HK-2 (cell line): ENCODE measurements around the gene RCBTB1.

Source experiments
- DNase-seq: peaks from one replicate; pipeline ENCODE4 v3.0.0-alpha.2; 2018; ENCODE audit not compliant: unreplicated experiment

Gene RCBTB1

DNA sequence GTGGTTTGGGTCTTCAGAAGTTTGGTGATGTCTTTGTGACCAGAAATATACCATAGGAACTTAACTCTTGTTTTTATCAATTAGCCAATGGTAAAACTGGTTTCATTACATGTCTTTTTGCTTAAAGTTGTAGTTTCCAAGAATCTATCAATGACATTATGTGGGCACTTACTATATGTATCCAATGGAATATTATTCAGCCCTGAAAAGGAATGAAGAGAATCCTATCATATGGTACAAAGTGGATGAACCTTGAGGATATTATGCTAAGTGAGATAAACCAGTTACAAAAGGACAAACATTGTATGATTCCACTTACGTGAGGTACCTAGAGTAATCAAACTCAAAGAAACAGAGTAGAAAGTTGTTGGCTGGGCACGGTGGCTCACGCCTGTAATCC, 26.4 kb downstream of the RCBTB1 start:
- DNase-seq: no peak

DNA sequence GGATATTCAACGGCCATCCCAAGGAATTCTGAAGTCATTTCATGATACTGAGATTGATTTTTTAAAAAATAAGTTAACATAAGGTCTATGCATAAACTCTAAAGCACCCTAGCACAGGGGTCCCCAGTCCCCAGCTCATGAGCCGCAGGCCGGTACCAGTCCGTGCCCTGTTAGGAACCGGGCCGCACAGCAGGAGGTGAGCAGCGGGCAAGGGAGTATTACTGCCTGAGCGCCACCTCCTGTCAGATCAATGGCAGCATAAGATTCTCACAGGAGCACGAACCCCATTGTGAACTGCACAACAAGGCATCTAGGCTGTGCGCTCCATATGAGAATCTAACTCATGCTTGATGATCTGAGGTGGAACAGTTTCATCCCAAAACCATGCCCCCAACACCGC, 31.0 kb downstream of the RCBTB1 start:
- DNase-seq: no peak

DNA sequence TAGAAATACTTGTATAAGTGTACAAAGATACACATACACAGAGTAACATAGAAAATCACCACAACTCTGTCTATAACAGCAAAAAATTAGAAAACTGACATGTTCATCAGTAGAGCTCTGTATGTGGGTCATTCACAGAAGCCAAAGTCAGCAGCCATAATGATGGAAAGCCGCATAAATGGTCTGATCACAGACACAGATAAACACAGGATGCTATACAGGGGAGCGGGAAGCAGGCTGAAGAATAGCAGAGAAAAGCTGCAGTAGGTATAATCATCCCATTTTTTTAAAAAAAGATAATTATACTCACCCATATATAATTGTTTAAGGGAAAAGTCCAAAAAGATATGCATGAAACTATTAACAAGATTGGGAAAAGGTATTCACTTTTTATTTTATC, 31.5 kb downstream of the RCBTB1 start:
- no peak for DNase-seq

DNA sequence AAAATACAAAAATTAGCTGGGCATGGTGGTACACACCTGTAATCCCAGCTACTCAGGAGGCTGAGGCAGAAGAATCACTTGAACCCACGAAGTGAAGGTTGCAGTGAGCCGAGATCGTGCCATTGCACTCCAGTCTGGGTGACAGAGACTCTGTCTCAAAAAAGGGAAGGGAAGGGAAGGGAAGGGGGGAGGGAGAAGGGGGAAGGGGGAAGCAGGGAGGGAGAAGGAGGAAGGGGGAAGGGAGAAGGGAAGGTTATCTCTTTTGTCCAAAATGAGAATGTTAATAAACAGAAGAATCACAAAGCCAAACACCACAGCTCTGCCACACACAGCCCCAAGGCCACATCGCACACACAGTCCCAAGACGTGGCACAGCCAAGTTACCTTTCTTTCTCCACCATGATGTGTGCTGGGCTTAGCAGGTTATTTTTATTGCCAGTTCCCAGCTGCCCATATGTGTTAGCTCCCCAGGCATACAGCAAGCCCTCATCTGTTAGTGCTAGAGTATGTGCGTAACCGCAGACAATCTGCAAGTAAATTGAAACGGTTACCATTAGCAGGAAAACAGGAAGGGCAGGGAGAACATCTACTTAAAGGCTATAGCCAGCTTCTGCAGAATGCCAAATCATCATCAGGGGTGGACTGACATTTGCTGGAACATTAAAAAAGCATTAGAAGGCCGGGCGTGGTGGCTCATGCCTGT, 34.3 kb downstream of the RCBTB1 start:
- DNase-seq: no peak

DNA sequence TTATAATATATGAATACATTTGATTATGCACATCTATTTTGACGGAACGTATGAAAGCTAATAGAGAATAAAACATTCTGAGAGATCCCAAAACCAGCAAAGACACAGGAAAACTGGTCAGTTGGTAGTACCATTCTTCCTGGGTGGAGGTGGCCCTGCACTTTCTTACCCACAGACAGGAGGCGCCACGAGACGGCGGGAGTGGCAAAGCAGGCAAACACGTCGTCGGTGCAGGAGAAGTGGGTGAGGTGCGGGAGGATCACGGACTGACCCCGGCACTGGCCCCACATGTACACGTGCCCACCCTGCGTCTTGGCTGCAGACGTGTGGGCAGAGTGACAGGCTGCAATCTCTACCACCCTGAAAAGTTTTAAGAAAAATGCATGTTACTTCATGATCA, 36.1 kb downstream of the RCBTB1 start:
- DNase-seq: no peak

DNA sequence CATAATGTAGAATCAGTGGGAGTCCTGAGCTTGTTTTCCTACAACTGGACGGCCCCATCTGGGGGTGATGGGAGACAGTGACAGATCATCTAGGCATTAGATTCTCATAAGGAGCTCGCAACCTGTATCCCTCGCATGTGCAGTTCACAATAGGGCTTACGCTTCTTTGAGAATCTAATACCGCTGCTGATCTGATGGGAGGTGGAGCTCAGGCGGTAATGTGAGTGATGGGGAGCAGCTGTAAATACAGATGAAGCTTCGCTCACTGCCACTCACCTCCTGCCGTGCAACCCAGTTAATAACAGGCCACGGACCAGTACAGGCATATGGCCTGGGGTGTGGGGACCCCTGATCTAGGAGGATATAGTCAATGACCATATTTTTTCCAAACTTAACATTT, 38.8 kb downstream of the RCBTB1 start:
- DNase-seq: no peak

DNA sequence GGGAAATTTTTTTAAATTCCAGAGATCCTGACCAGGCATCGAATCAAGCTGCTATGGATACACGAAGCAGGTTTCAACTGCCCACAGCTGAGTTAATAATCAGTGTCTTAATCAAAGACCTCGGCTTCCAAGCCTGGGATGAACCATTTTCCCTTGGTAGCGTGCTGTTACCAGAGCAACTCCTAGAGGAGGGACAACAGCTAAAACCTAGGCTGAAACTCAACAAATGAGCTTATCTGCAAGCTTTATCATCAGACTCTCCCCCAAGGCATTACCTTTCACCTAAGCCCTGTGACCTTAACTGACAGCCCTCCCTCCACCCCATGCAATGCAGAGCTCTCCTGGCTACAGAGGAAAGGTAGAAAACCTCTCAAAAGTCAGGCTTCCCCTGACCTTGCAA, 39.7 kb downstream of the RCBTB1 start:
- no peak for DNase-seq

DNA sequence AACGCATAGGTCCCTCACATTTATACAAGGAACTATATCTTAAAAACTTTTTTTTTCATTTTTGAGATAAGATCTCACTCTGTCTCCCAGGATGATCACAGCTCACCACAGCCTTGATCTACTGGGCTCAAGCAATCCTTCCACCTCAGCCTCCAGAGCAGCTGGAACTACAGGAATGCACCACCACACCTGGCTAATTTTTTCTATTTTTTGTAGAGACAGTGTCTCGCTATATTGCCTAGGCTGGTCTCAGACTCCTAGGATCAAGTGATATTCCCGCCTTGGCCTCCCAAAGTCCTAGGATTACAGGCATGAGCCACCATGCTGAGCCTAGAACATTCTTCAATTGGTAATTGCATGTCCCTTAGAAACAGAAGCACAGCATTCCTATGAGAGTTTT, 41.7 kb downstream of the RCBTB1 start:
- no peak for DNase-seq

DNA sequence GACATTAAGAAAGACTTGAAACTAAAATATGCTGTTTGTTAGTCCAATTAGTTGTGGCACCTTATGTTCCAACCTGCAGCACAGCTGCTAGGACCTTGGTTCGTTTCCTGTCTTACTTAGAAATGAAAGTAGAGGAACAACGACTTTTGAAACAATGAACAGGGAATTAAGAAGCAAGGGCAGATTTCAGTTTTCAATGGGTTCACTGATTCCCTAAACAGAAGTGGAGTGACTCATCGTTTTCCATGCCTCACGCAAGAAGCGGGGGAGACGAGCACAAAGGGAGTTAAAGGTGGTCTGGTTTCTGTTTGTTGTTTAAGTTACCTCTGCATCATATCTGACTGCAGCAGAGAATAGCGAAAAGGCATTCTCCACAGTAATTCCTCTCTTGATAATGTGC, 44.8 kb downstream of the RCBTB1 start:
- no peak for DNase-seq

DNA sequence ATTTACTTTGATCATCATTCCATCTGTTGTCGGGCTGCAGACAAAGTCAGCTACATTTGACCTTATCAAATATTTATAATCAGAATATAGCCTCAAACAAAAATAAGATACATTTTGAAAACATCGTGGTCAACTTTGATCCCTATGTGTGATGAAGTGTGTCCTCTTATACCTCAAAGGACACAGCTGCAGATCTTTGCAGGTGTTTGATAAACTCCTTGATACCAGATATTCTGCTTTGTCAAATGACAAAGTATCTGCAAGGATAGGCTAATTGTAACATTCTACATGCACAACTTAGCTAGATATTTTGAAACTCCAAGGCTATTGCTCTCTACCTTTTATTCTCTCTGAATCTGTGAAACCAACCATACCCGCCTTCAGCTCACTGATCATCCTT, 45.6 kb downstream of the RCBTB1 start:
- DNase-seq: no peak

DNA sequence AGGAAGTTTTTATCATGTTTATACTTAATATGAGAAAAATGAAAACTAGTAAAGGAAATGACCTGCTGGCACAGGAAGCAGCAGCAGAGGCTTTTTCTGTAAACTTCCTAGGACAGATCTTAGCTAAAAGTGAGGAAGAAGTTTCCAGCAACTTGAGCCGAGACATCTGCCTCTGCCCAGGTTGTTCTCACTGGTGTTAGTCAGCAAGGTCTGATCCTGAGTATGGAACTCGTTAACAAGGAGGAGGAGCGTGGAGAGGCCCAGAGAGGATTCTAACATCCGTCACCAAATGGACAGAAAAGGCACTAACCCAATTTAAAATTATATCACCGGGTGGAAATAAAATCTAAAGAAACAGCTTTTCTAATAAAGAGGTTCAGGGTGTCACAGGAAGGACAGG, 46.0 kb downstream of the RCBTB1 start:
- no peak for DNase-seq

DNA sequence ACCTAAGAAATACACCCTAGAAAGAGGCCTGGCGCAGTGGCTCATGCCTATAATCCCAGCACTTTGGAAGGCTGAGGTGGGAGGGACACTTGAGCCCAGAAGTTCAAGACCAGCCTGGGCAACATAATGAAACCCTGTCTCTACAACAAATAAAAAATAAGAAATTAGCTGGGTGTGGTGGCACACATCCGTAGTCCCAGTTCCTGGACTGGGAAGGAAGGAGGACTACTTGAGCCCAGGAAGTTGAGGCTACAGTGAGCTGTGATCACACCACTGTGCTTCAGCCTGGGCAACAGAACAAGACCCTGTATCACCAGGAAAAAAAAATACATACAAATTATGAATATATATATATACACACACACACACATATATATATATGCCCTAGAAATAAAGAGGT, 47.0 kb downstream of the RCBTB1 start:
- DNase-seq: no peak

DNA sequence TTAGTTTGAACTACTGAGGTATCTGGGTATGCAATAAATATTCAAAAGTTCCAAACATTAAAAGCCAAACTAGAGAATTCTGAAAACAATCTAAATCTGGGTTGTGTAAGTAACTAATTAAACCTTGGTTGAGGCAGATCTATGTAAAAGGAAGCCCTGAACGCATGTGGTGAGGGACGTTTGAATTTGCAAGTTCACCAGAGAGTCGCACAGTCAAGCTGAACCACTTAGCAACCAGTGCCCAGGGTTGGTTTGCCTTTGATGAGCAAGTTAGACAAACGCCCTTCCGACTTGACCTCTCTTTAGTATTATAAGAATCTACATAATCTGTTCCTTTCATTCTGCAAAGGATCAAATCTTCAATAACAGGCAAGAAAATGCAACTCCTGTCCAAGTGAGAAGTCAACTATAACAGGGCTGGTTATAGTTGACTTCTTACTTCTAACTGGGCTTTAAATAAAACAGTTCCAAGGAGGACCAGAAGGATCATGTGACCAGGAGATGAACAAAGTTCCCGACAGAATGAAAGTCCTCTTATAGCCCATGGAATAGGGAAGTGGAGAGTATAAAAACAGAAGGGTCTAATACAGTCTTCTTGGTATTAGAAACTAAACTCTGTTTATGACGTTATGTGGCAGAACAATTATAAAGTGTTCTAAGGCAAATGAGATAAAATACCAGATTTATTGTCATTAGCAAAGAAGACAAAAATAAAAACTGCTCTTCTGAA, 49.0 kb downstream of the RCBTB1 start:
- no peak for DNase-seq

DNA sequence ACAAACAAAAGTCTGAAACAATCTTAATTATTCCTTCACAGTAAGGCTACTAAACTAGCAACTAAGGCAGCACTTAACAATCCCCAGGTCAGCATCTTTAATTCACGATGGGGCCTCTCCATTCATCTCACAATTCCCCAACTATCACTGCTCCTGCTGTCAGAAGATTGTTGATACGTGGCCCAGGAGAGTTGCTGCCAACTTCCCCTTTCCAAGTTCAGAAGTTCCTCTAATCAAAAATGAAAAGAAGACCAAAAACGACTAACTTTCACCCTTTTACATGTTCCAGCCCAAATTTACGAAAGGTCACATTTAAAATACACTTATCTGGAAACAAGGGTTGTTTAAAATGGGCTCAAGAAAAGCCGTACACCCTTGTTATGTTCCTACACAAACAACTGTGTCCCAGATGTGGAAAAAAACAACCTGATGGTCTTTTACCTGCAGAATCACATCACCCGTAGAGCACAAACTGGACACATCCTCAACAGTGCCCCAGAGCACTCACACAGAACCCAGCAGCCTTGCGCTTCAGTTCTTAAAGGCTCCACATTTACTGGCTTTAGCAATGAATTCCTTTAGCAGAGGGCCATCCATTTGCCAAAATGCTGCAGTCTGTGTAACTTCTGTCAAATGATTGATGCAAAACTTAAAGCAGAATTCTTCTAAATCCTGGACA, 51.6 kb downstream of the RCBTB1 start:
- no peak for DNase-seq

DNA sequence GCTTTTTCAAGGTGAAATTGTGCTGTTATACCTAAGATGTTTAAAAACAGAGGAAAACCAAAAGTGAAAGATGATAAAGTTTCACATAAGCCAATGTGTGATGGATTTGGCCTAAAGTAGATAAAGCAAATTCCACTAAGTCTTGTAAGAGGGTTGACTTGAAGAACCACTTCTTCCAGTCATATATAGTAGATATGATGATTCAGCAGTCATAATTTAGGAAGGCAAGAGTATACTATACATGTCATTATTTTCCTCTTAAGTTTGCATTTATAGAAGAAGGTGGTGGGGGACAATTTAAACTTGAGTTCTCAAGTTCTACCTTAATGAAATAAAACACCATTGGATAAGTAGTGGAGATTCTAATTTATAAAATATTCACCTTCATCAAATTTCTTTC, 52.3 kb downstream of the RCBTB1 start:
- DNase-seq: no peak

DNA sequence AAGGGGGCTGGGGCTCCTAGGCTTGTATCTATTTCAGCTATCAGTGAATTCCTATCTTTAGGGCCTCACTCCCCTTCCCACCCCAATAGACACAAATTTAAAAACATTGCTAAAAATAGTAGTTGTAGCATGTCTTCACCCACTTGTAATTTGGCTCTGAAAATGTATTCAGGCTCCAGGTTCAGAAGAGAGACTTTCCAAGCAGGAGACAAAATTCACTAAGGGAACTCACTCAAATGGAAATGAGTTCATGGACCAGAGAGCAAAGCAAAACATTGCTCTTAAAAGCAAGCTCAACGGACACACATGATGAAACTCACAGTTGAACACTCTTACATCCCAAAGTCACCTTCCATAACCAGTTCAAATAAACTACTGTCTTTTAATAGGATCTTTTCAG, 52.8 kb downstream of the RCBTB1 start:
- no peak for DNase-seq

DNA sequence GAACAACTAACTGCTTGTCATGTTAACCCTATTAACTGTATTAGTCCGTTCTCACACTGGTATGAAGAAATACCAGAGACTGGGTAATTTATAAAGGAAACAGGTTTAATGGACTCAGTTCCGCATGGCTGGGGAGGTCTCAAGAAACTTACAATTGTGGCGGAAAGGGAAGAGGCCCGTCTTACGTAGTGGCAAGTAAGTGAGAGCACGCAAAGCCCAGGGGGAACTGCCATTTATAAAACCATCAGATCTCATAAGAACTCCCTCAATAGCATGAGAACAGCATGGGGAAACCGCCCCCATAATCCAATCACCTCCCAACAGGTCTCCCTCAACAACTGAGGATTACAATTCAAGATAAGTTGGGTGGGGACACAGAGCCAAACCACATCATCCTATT, 54.9 kb downstream of the RCBTB1 start:
- no peak for DNase-seq

DNA sequence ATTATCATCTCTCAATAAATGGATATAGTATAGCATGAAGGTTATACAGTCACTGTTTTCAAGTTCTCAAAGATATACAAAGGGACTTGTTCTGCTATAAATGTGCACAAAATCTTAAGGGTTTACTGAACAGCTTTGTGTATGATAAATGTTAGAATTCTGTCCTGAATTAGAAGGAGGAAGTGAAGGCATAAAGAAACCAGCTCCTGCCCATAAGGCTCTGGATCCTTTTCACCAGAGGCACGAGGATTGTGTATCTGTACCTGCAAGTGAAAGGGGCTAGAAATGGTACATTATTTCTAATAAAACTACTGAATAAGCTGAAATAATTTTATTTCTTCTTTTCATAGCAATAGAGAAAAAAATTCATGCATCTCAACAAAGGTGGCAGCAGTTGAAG, 57.2 kb downstream of the RCBTB1 start:
- no peak for DNase-seq

DNA sequence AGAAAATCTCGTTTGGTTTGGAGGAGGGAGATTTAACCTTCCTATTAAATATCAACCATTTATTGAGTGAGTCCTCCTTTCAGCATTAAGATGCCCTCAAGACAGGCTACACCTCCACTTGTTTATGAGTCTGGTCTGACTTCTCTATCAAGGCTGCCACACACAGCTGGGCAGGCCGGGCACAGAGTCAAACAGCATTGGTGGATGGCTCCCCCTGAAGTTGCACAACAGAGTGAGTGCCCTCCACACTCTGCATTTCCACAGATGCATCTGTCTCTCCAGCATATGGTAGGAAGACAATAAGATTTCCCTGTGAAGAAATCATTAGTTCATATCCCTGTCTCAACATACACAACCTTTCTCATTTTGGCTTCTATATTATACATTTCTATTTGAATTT, 58.2 kb downstream of the RCBTB1 start:
- DNase-seq: no peak

DNA sequence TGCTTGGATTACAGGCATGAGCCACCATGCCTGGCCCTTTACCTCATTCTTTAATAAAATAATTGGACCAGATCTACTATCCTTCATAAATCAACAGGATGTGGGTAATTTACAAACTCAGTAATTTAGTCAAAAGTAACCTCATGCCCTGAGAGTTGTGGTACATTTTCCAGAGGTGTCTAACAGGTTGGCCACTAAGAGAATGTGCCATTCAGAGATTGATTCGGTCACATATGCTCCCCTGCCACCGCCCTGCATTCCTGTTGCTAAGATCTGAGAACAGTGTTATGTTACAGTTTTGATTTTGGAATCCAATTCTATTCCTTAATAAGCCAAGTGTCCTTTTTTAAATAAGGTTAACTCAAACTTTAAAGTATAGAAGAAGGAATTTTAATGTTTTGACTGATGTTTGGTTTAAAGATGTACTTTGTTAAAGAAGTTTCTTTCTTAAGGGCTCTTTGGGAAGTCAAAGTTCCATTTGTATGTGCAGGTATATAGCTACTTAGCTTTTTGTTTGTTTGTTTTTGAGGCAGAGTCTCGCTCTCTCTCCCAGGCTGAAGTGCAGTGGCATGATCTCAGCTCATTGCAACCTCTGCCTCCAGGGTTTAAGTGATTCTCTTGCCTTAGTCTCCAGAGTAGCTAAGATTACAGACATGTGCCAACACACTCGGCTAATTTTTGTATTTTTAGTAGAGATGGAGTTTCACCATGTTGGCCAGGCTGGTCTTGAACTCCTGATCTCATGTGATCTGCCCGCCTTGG, 60.4 kb downstream of the RCBTB1 start:
- no peak for DNase-seq

DNA sequence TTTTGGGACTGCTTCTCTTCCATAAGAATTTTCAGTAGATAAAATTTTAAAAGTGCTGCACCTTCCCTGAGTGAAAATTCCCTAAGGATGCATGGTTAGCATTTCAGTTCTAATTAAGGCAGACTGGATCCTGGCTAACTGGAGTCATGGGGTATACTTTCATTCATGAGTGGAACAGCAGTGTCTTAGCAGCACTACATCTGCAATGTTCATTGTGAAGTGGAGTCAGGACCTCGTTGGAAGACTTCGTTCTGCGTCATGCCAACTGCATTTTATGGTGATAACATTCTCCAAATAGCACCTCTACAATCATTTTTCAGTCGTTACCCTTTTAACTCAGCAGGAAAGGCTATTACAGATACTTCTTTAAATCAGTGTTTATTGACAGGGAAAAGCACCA, 64.1 kb downstream of the RCBTB1 start:
- DNase-seq: no peak

DNA sequence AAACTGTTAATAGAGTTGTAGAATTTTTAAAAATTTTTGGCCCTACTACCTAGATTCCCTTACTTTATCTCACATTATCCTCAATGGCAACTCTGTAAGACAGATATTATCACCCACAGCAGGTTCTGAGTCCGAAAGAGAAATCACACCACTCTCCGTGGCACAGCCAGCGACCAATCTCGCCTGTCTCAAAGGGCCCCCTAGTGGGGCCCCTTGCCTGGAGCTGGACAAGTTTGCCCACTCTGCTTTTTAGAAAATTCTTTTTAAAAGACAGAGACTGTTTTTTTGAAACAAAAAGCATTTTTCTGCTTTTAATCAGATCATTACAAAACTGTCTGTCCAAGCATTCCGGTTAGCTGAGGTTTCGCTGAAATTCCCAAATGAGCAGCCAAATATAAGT, 67.9 kb downstream of the RCBTB1 start:
- no peak for DNase-seq

DNA sequence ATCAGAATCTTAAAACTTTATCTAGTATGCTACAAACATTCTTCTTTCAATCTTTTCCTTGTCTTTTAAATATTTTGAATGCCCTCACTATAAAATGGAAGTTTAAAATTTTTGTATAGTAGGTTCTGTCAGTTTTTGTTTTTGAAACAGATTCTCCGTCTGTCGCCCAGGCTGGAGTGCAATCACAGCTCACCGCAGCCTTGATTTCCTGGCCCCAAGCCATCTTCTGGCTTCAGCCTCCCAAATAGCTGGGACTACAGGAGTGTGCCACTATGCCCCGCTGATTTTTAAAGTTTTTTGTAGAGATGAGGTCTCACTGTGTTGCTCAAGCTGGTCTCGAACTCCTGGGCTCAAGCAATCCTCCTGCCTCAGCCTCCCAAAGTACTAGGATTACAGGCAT, 68.9 kb downstream of the RCBTB1 start:
- no peak for DNase-seq
